RWPE1 (cell line): ENCODE data around the gene DAGLB.

Experiments used
- CTCF ChIA-PET: fragments of 350-600 bp; sonication (Branson Sonifier 250); formaldehyde crosslinking; extraction: SDS; loops from one replicate; lab custom pipeline; 2021; lab: Yijun Ruan, JAX
- POLR2A ChIA-PET: fragments of 400-600 bp; formaldehyde crosslinking; extraction: SDS; loops from one replicate; lab custom pipeline; 2020; ENCODE audit warnings: antibody characterized with exemption; ENCODE audit not compliant: low non-redundant PET; lab: Yijun Ruan, JAX
- DNase-seq: peaks from one replicate; pipeline ENCODE4 v3.0.0; 2012; ENCODE audit warnings: low spot score
- H3K27ac ChIP-seq: fragments of 450-650 bp; 2 replicates; pipeline ENCODE4 v1.5.1; 2017
- CTCF ChIP-seq: fragments of 450-650 bp; conservative IDR thresholded peaks from 2 replicates; pipeline ENCODE4 v1.5.1; 2017; ENCODE audit warnings: low read depth, mild to moderate bottlenecking

The DAGLB gene

GRCh38 chr7:6422926-6423632, 24.7 kb downstream of the DAGLB start:
- H3K27ac ChIP-seq, result peak overlapping the region; percentile 58; the same call in 1 of the 2 replicates
- no peak for DNase-seq

GRCh38 chr7:6422095-6422494, 25.7 kb downstream of the DAGLB start:
- CTCF ChIA-PET, result no interaction called here
- TF ChIP-seq CTCF, result no peak
- peak overlapping the region; percentile 22; the same call in 1 of the 2 replicates for H3K27ac ChIP-seq
- POLR2A ChIA-PET, result no interaction called here
- no peak for DNase-seq

More at GRCh38 chr7:6422926-6423632, 24.7 kb downstream of the DAGLB start:
- ChIA-PET POLR2A (no interaction called here), CTCF (interaction anchor here (0.6 kb wide), 2 partner anchors 135 to 357 kb away, joined by 3 to 6 read pairs; no protein-coding TSS in a partner anchor)
- TF ChIP-seq CTCF, result no peak

- no peak for TF ChIP-seq CTCF
- no peak for DNase-seq
- no peak overlapping the region for H3K27ac ChIP-seq
- ChIA-PET CTCF (no interaction called here), POLR2A (no interaction called here)
These were observed 27.1 kb downstream of the DAGLB start for GRCh38 chr7:6420680-6421079.

- H3K27ac ChIP-seq, result peak overlapping the region; percentile 26
- no peak for TF ChIP-seq CTCF
- CTCF ChIA-PET, result interaction anchor here (0.6 kb wide), 1 partner anchor 41 kb away, joined by 4 read pairs; no protein-coding TSS in a partner anchor
- no peak for DNase-seq
- POLR2A ChIA-PET, result no interaction called here
These were observed 28.4 kb downstream of the DAGLB start for GRCh38 chr7:6419310-6419773.

GRCh38 chr7:6417408-6417807, 30.3 kb downstream of the DAGLB start:
- DNase-seq, result no peak
- no peak for TF ChIP-seq CTCF
- ChIA-PET POLR2A (no interaction called here), CTCF (no interaction called here)
- H3K27ac ChIP-seq, result no peak overlapping the region

- ChIA-PET POLR2A (no interaction called here), CTCF (no interaction called here)
- TF ChIP-seq CTCF, result no peak
- DNase-seq, result no peak
- peak overlapping the region; percentile 43 for H3K27ac ChIP-seq
These were observed 31.1 kb downstream of the DAGLB start for GRCh38 chr7:6416516-6417145.
